HCT116 (cell line): ENCODE results near the gene OS9. TPM values are rescaled to one million over a fixed set of nuclear protein-coding genes. Genes with fewer than 3 reads are reported as not detected.

ENCODE experiments used
- ATAC-seq: fragments of 200-7000 bp; cut with Tn5 transposase; 2 replicates; pipeline ENCODE4 v1.9.1; 2020; ENCODE audit warnings: mild to moderate bottlenecking, moderate library complexity
- BruUV-seq: library from RNA; stranded (reverse); fragments of 400-500 nt; replicated peaks from 2 replicates; lab custom pipeline; 2021; lab: Mats Ljungman, UMichigan
- CTCF ChIA-PET: fragments of 300-600 bp; sonication (Branson Sonifier 250); formaldehyde crosslinking; loops from one replicate; lab custom pipeline; 2021; ENCODE audit warnings: antibody characterized with exemption; lab: Charles Lee
- POLR2A ChIA-PET: fragments of 300-600, 350-600 bp; sonication (Branson Sonifier 250); formaldehyde crosslinking; loops from one replicate; lab custom pipeline; 2021; ENCODE audit warnings: antibody characterized with exemption; lab: Charles Lee
- RAD21 ChIA-PET, 2 experiments: fragments of 300-600 bp; sonication (Branson Sonifier 250); formaldehyde crosslinking; loops; one replicate each; lab custom pipeline; 2023; ENCODE audit warnings: low total read pairs in 2 of 2; ENCODE audit not compliant: uncharacterized antibody in 2 of 2, unreplicated experiment in 2 of 2, low non-redundant PET in 1 of 2; lab: Charles Lee
- DNase-seq: peaks from one replicate; pipeline ENCODE4 v3.0.0-alpha.2; 2010; ENCODE audit warnings: low read depth, low spot score
- H2AFZ ChIP-seq: fragments of 200-600 bp; shearing (Covaris generic), sonication (generic); 2 replicates; pipeline ENCODE4 v1.6.1; 2017; ENCODE audit warnings: low read depth, mixed run types, mixed read lengths, antibody characterized with exemption, low read length; ENCODE audit not compliant: poor library complexity, severe bottlenecking
- H3K27ac ChIP-seq: 2 replicates; pipeline ENCODE4 v1.5.1; 2012; ENCODE audit warnings: low read depth, low read length
- H3K27me3 ChIP-seq: fragments of 200-600 bp; sonication (generic); 2 replicates; pipeline ENCODE4 v1.6.1; 2016; ENCODE audit warnings: mixed run types, low read length, mixed read lengths; ENCODE audit not compliant: insufficient read depth
- H3K36me3 ChIP-seq, 2 experiments: fragments of 200-500 bp in 1 of 2; fragments of 200-600 bp in 1 of 2; sonication (Bioruptor generic) in 1 of 2; sonication (generic) in 1 of 2; 2 replicates each; pipeline versions ENCODE4 v1.5.1 to v1.6.1; 2014 to 2016; ENCODE audit warnings: low read length in 2 of 2, inconsistent platforms in 1 of 2, mixed read lengths in 1 of 2, mixed run types in 1 of 2; ENCODE audit not compliant: insufficient read depth in 2 of 2, control insufficient read depth in 1 of 2
- H3K4me1 ChIP-seq, 2 experiments: fragments of 200-600 bp in 1 of 2; sonication (generic) in 1 of 2; 2 replicates each; pipeline versions ENCODE4 v1.5.1 to v1.6.1; 2012 to 2017; ENCODE audit warnings: low read length in 2 of 2, inconsistent platforms in 1 of 2, mild to moderate bottlenecking in 1 of 2, mixed read lengths in 1 of 2, mixed run types in 1 of 2, moderate library complexity in 1 of 2; ENCODE audit not compliant: insufficient read depth in 2 of 2, control insufficient read depth in 1 of 2
- H3K4me2 ChIP-seq: fragments of 200-600 bp; sonication (generic); 2 replicates; pipeline ENCODE4 v1.6.1; 2017; ENCODE audit warnings: mixed run types, low read length, mixed read lengths
- H3K4me3 ChIP-seq, 2 experiments: fragments of 200-600 bp in 1 of 2; sonication (generic) in 1 of 2; replicated peaks in 1 of 2; 2 replicates each; pipeline ENCODE4 v1.5.1; 2011 to 2016; ENCODE audit warnings: low read length in 2 of 2, control low read depth in 1 of 2, low read depth in 1 of 2, mild to moderate bottlenecking in 1 of 2, mixed read lengths in 1 of 2, mixed run types in 1 of 2
- H3K79me2 ChIP-seq: fragments of 200-600 bp; sonication (generic); 2 replicates; pipeline ENCODE4 v1.6.1; 2017; ENCODE audit warnings: mild to moderate bottlenecking, mixed run types, low read length, moderate library complexity, mixed read lengths; ENCODE audit not compliant: insufficient read depth
- H3K9ac ChIP-seq: fragments of 200-600 bp; sonication (generic); 2 replicates; pipeline ENCODE4 v1.6.1; 2016; ENCODE audit warnings: low read length, mixed read lengths
- H3K9me2 ChIP-seq: fragments of 200-600 bp; sonication (generic), shearing (Covaris generic); 2 replicates; pipeline ENCODE4 v1.6.1; 2017; ENCODE audit warnings: mixed run types, mild to moderate bottlenecking, moderate library complexity; ENCODE audit not compliant: insufficient read depth
- H3K9me3 ChIP-seq, 2 experiments: fragments of 200-500 bp in 1 of 2; fragments of 200-600 bp in 1 of 2; sonication (Bioruptor generic) in 1 of 2; sonication (generic) in 1 of 2; 2 replicates each; pipeline ENCODE4 v1.6.1; 2014 to 2017; ENCODE audit warnings: low read length in 2 of 2, mixed read lengths in 2 of 2, inconsistent platforms in 1 of 2, low read depth in 1 of 2, mild to moderate bottlenecking in 1 of 2, mixed run types in 1 of 2, moderate library complexity in 1 of 2; ENCODE audit not compliant: control insufficient read depth in 1 of 2, insufficient read depth in 1 of 2
- H4K20me1 ChIP-seq: fragments of 200-600 bp; sonication (generic), shearing (Covaris generic); 2 replicates; pipeline ENCODE4 v1.6.1; 2017; ENCODE audit warnings: mixed run types, mild to moderate bottlenecking, moderate library complexity; ENCODE audit not compliant: insufficient read depth
- EGR1 ChIP-seq: IDR thresholded peaks from 2 replicates; pipeline ENCODE4 v1.6.1; 2012; ENCODE audit warnings: low read depth
- ELF1 ChIP-seq: IDR thresholded peaks from 2 replicates; pipeline ENCODE4 v1.6.1; 2012; ENCODE audit warnings: low read depth, borderline replicate concordance
- EZH2 ChIP-seq: fragments of 200-600 bp; sonication (generic); IDR thresholded peaks from 2 replicates; pipeline ENCODE4 v1.6.1; 2017; ENCODE audit warnings: antibody characterized with exemption, mixed run types
- JUND ChIP-seq: IDR thresholded peaks from 2 replicates; pipeline ENCODE4 v1.6.1; 2012
- MAX ChIP-seq: IDR thresholded peaks from 2 replicates; pipeline ENCODE4 v1.6.1; 2012
- POLR2A ChIP-seq: IDR thresholded peaks from 2 replicates; pipeline ENCODE4 v1.7.0; 2011; ENCODE audit warnings: borderline replicate concordance; ENCODE audit not compliant: insufficient read depth, insufficient read length; ENCODE audit errors: extremely low read depth
- POLR2AphosphoS5 ChIP-seq: IDR thresholded peaks from 2 replicates; pipeline ENCODE4 v1.6.1; 2011; ENCODE audit warnings: mild to moderate bottlenecking, low read depth, low read length, moderate library complexity
- SIN3A ChIP-seq: IDR thresholded peaks from 2 replicates; pipeline ENCODE4 v1.6.1; 2012; ENCODE audit warnings: low read depth
- SP1 ChIP-seq: IDR thresholded peaks from 2 replicates; pipeline ENCODE4 v1.6.1; 2012; ENCODE audit warnings: low read depth
- SRF ChIP-seq: IDR thresholded peaks from 2 replicates; pipeline ENCODE4 v1.6.1; 2012; ENCODE audit warnings: low read depth
- TCF7L2 ChIP-seq: IDR thresholded peaks from 2 replicates; pipeline ENCODE4 v1.7.0; 2011; ENCODE audit warnings: borderline replicate concordance, inconsistent platforms; ENCODE audit not compliant: insufficient read depth, insufficient read length; ENCODE audit errors: extremely low read depth
- YY1 ChIP-seq: IDR thresholded peaks from 2 replicates; pipeline ENCODE4 v1.6.1; 2011; ENCODE audit warnings: low read length, low read depth, moderate library complexity, mild to moderate bottlenecking; ENCODE audit not compliant: insufficient replicate concordance; ENCODE audit errors: extremely low read depth
- ZBTB33 ChIP-seq: IDR thresholded peaks from 2 replicates; pipeline ENCODE4 v1.6.1; 2011; ENCODE audit warnings: mild to moderate bottlenecking, low read length, moderate library complexity; ENCODE audit not compliant: insufficient replicate concordance; ENCODE audit errors: extremely low read depth
- ZNF274 ChIP-seq: fragments of 200-500 bp; sonication (Bioruptor generic); IDR thresholded peaks from 2 replicates; pipeline ENCODE4 v1.6.1; 2014; ENCODE audit warnings: mild to moderate bottlenecking, low read depth, low read length, inconsistent platforms
- intact Hi-C: fragments of 100-400 bp; cut with micrococcal nuclease; formaldehyde crosslinking; loops from 2 replicates; pipeline ENCODE4 v1.10.0; 2022
- total RNA-seq: library from RNA; stranded (reverse); gene quantifications from one replicate; pipeline ENCODE4 v1.2.1, GENCODE V29; 2021; ENCODE audit not compliant: unreplicated experiment
- TF ChIP-seq, protein P1 (sequence below), 3 experiments: fragments of 200-600 bp in 1 of 3; sonication (generic) in 1 of 3; IDR thresholded peaks in 2 of 3; conservative IDR thresholded peaks in 1 of 3; 2 replicates each; pipeline ENCODE4 v1.5.1; 2012 to 2017; ENCODE audit warnings: low read depth in 2 of 3, low read length in 2 of 3, antibody characterized with exemption in 1 of 3, borderline replicate concordance in 1 of 3, control low read depth in 1 of 3, mild to moderate bottlenecking in 1 of 3, mixed read lengths in 1 of 3, mixed run types in 1 of 3, moderate library complexity in 1 of 3; ENCODE audit not compliant: insufficient read depth in 1 of 3
- TF ChIP-seq, protein P2 (sequence below): IDR thresholded peaks from 2 replicates; pipeline ENCODE4 v1.6.1; 2012; ENCODE audit warnings: low read depth

Gene OS9
- total RNA-seq, 1 experiment from 2014 or later = 98.4 TPM

GRCh38 chr12:57723630-57723962, 29.7 kb downstream of the OS9 start:
- H2AFZ ChIP-seq = no peak overlapping the region
- H3K9me3 ChIP-seq = no peaks in the 10 kb centered on the region
- BruUV-seq = no TSS peak
- RAD21 ChIA-PET = no interaction called here
- intact Hi-C loops = no loop called here
- DNase-seq (no peak), ATAC-seq (no peak)
- H3K4me1 ChIP-seq = peaks cover 7 to 18% of the 10 kb centered on the region in 2 experiments; a peak in 3 of 4 replicates
- H3K27me3 ChIP-seq = no peaks in the 10 kb centered on the region
- no peak overlapping the region for H3K27ac ChIP-seq
- H3K9ac ChIP-seq = no peak overlapping the region
- H3K79me2 ChIP-seq = no peaks in the 10 kb centered on the region
- H3K4me3 ChIP-seq = no peak overlapping the region
- no peaks in the 10 kb centered on the region for H4K20me1 ChIP-seq
- TF ChIP-seq YY1 (no peak), ZNF274 (no peak), SIN3A (no peak), SP1 (no peak), MAX (no peak), SRF (no peak), POLR2AphosphoS5 (no peak), EGR1 (no peak), POLR2A (no peak), EZH2 (no peak), ELF1 (no peak), JUND (no peak), TCF7L2 (no peak), ZBTB33 (no peak)
- TF ChIP-seq, protein P1, sequence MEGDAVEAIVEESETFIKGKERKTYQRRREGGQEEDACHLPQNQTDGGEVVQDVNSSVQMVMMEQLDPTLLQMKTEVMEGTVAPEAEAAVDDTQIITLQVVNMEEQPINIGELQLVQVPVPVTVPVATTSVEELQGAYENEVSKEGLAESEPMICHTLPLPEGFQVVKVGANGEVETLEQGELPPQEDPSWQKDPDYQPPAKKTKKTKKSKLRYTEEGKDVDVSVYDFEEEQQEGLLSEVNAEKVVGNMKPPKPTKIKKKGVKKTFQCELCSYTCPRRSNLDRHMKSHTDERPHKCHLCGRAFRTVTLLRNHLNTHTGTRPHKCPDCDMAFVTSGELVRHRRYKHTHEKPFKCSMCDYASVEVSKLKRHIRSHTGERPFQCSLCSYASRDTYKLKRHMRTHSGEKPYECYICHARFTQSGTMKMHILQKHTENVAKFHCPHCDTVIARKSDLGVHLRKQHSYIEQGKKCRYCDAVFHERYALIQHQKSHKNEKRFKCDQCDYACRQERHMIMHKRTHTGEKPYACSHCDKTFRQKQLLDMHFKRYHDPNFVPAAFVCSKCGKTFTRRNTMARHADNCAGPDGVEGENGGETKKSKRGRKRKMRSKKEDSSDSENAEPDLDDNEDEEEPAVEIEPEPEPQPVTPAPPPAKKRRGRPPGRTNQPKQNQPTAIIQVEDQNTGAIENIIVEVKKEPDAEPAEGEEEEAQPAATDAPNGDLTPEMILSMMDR (IDR thresholded peaks at IDR 0.05 in 2 of 3, conservative IDR thresholded peaks at IDR 0.05 in 1 of 3; ENCODE audit: borderline replicate concordance in 1 of 3, insufficient read depth in 1 of 3, low read depth in 2 of 3, low read length in 2 of 3) = no peak
- TF ChIP-seq, protein P2, sequence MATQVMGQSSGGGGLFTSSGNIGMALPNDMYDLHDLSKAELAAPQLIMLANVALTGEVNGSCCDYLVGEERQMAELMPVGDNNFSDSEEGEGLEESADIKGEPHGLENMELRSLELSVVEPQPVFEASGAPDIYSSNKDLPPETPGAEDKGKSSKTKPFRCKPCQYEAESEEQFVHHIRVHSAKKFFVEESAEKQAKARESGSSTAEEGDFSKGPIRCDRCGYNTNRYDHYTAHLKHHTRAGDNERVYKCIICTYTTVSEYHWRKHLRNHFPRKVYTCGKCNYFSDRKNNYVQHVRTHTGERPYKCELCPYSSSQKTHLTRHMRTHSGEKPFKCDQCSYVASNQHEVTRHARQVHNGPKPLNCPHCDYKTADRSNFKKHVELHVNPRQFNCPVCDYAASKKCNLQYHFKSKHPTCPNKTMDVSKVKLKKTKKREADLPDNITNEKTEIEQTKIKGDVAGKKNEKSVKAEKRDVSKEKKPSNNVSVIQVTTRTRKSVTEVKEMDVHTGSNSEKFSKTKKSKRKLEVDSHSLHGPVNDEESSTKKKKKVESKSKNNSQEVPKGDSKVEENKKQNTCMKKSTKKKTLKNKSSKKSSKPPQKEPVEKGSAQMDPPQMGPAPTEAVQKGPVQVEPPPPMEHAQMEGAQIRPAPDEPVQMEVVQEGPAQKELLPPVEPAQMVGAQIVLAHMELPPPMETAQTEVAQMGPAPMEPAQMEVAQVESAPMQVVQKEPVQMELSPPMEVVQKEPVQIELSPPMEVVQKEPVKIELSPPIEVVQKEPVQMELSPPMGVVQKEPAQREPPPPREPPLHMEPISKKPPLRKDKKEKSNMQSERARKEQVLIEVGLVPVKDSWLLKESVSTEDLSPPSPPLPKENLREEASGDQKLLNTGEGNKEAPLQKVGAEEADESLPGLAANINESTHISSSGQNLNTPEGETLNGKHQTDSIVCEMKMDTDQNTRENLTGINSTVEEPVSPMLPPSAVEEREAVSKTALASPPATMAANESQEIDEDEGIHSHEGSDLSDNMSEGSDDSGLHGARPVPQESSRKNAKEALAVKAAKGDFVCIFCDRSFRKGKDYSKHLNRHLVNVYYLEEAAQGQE = no peak
- H3K9me2 ChIP-seq = no peaks in the 10 kb centered on the region
- POLR2A ChIA-PET = no interaction called here
- peaks cover 4 to 7% of the 10 kb centered on the region in 2 experiments; a peak in 3 of 4 replicates for H3K36me3 ChIP-seq
- H3K4me2 ChIP-seq = no peak overlapping the region
- CTCF ChIA-PET = no interaction called here
